GM21381 (cell line): ENCODE measurements around the gene PEAK1.

Experiments
- ATAC-seq: cut with Tn5 transposase; IDR thresholded peaks from one replicate; pipeline ENCODE4 v1.9.1; 2021; ENCODE audit warnings: mild to moderate bottlenecking, moderate library complexity; ENCODE audit not compliant: unreplicated experiment

PEAK1 gene

GRCh38 chr15:77099741-77100463, 320.0 kb downstream of the PEAK1 start:
- ATAC-seq: no peak

DNA sequence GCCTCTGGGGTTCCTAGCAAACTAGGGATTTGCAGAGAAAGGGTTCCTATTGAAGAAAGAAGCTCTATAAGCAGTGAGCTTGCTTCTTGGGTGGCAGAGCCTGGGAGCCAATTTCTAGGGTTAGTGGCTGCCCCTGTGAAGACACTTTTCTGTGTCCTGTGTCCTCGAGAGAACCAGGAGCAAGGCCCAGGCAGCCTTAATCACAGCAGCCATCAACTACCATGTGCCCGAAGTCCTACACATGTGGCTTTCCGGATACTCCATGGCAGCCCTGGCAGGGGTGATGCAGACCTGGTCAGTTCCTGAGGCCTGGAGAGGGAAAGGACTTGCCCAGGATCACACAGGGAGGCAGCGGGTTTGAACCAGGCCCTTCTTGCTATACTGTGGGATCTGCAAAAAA, 321.3 kb downstream of the PEAK1 start:
- ATAC-seq: no peak

DNA sequence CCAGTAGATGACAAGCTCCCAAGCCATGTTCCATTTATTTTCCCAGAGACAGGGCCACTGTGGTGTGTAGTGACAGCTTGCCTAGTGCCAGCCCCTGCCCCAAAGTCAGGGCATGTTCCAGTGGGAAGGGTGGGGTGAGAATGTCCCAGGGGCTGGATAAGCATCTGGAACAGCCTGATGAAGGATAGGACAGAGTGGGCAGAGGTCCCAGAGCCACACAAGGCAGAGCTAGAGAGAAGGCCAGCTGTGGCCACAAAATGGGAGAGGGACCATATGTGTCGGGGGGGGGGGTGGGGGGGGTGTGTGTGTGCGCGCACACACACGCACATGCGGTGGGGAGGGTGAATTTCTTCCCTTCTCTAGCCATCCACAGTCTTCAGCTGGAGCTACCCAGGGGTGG, 322.0 kb downstream of the PEAK1 start:
- ATAC-seq: no peak

DNA sequence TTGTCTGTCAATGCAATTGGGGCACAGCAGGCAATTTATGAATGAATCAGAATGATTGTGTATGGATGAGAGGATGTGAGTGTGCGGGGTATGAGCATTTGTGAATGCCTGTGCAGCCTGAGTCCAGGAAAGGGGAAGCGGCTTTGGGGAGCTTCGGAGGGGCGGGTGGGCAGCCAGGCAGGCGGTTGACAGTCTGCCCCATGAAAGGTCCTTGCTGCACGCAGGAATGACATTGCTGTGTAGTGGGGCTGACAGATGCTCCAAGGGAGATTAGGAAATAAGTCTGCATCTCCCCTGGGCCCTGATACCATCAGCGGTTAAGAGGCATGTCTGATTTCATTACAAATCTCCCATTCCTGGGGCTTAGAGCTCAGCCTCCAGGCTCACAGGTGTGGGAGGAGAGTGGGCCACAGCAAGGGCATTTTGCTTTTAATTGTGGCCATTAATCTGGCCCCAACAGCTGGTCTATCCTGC, 322.6 kb downstream of the PEAK1 start:
- ATAC-seq: no peak

DNA sequence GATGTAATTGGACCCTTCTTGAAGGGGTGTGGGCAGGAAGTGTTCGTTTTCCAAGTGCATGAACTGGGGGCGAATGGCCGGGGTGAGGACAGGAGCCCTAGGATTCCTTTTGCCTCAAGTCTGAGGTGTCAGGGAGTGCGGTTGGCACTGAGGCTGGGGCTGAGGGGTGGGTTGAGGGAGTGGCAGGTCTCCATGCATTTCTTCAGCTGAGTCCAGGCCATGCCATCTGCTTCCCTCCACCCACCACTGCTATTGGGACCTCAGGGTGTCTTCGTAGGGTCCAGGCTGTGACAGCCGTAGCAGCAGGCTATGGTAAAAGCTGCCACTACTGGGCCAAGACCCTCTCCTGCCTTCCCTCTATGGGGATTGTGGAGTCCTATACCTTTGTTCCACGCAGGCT, 323.4 kb downstream of the PEAK1 start:
- ATAC-seq: no peak

DNA sequence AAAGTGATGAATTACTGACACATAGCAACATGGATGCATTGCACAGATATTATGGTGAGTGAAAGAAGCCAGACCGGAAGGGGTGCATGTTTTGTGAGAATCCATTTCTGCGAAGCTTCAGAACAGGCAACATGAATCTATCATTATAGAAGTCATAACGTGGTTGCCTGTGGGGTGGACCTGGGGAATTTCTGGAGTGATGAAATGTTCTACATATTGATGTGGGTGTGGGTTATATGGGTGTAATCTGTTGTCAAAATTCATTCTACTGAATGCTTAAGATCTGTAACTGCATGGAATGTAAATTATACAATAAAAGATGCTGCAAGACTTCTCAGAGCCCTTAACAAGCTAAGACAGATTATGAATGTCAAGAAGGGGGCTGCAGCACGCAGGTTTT, 323.8 kb downstream of the PEAK1 start:
- no peak for ATAC-seq

GRCh38 chr15:77094397-77095030, 325.4 kb downstream of the PEAK1 start:
- ATAC-seq: no peak

DNA sequence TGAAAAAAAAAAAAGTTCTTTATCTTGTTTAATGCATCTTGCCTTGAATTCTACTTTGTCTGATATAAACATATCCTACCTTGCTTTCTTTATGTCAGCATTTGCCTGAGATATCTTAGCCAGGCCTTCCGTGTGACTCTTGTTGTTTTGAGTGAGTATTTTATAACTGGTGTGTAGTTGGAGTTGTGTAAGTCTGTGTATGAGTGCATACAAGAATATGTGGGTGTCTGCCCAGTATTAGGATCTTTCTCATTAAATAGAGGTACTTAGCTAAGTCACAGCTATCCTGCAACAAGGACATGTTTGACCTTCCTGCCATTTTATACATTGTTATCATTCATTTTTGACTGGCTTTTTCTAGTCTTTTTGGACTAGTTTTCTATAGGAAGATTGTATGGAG, 326.5 kb downstream of the PEAK1 start:
- ATAC-seq: no peak

DNA sequence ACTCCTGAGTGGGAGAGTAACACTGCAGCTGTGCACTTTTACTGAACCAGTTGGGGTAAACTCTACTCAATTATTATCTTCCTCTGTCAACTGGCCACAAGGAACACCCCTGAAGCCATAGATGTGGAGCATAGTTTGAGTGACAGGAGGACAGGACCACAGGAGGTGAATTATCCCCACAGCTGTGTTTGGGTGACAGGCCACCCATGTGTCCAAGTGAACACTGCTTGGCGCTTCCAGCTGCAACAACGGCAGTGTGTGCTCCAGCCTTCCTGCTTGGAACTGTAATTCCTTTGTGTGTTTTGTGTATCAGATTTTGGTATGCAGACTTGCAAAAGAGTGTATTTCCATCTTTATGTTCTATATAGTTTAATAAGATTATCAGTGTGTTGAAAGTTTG, 328.8 kb downstream of the PEAK1 start:
- no peak for ATAC-seq

- ATAC-seq: no peak
These were observed 332.7 kb downstream of the PEAK1 start for GRCh38 chr15:77087213-77087612.

DNA sequence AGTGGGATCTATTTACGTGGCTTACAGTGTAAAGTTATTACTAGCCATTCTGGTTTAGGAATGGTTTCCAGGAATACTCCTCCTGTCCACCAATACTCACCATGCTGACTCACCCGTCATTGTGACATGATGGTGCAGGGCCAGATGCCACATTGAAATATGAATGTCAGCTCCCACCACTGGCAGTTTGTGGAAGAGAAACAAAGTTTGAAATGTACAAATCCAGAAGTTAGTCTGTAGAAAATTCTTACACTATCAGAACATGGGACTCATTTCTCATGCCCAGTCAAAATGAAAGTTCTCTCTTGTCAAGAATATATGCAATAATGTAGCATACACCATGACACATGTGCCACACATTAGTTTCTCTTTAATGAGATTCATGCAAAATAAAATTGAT, 334.6 kb downstream of the PEAK1 start:
- ATAC-seq: no peak

- ATAC-seq: no peak
These were observed 335.5 kb downstream of the PEAK1 start for GRCh38 chr15:77084436-77084835.

- peak; percentile 74 for ATAC-seq
These were observed 336.3 kb downstream of the PEAK1 start for GRCh38 chr15:77083381-77084160.

DNA sequence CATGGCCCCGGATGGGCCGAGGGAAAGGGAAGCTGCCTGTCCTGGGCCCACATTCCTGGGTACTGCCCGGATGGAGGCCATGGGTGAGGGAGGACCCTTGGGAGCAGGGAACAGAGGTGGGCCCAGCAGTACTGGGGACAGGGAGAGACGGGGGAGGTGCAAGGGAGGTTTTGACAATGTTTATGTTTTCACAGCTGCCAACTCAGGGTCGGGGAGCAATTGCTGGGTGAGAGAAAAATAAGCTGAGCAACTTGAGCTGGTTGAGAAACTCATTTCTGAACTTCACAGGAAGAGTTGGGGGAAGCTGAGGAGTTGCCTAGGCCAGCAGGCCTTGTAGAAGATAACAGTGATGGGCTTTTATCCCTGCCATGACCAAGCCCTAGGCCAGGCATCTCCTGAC, 337.9 kb downstream of the PEAK1 start:
- ATAC-seq: no peak

- no peak for ATAC-seq
These were observed 343.5 kb downstream of the PEAK1 start for GRCh38 chr15:77076323-77076915.

GRCh38 chr15:77075528-77075927, 344.4 kb downstream of the PEAK1 start:
- no peak for ATAC-seq

DNA sequence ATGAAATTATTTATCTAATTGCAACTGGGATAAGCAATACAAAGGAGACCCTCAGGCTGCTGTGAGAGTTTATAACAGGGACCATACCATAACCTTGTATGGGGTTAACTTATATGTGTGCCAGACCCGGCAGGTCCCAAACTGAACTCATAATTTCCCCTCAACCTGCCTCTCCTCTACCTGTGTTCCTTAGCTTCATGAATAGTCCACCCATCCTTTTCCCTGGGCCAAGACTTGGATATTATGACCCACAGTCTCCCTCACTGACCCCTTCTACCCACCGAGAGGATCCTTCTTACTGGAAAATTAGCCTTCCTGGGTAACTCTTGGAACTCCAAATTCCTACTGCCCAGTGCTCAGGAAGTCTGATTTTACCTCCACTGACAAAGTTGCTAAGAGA, 345.6 kb downstream of the PEAK1 start:
- no peak for ATAC-seq

DNA sequence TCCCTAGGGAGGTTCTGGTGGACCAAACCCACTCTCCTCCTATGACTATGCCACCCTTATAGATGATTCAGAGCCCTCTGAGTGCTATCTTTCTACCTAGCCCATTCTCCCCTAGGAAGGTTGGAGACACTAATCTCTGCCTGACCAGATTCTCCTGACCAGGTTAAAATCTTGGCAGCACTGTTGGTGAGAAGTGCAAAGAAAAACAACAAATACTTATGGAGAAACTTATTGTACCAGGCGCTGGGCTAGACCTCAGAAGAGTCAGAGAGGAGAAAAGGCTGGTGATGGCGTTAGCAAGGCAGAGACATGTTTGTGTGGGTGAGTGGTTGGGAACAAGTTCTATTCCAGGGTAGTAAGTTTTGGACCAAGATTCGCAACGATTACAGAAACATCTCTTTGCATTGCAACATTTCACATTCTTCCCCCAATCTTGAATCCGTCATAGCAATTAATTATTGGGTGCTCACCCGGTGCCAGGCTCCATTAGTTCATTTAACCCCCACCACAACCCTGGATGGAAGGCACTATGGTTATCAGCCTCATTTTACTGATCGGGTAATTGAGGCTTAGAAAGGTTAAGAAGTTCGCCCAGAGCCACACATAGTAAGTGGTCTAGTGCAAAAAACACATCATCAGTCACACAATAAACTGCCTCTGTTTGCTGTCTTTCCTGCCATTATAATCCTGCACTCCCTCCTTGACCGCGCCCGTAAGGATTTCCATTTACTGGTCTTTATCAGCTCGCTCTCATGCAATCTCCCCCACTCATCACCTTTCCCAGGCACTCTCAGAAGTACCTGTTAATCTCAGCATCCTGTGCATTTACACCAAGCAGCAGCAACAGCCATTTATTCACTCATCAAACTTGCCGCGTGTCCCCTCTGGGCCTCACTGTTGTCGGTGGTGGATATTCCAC, 348.3 kb downstream of the PEAK1 start:
- ATAC-seq: no peak

DNA sequence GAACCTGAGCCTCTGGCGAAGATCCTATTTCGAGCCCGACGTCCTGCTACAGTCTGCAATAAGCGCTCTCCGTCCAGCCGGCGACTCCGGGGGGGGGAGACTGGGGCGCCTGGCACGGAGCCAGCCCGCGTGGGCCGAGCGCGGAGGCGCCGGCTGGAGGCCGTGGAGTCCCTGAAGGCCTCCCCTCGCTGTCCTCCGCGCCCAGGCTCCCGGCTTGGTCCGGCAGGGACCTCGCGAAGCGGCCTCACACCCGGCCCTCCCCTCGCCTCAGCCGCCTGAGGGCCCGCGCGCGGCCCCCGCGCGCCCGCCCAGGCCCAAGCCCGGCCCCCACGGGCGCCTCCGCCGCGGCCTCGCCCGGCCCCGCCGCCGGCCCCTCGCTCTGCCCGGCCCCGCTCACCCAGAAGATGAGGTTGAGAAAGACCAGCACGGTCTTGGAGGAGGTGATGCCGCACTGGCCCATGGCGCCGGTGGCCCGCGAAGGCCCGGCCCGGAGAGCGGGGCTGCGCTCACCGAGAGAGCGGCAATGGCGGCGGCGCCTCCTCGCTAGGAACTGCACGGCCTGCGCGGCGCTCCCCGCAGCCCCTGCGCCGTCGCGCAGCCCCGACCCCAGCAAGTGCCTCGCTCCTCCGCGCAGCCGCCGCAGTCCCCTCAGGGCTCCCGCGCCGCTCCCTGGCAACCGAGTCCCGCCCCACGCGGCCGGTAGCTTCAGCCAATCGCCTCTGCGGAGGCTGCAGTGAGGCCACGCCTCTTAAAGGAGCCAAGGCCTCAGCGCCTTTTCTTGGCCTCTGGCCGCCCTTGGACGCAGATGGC, 349.2 kb downstream of the PEAK1 start, which contains the start of gene TSPAN3:
TSS of gene TSPAN3 (minus strand) at position 615 of the 810 bp plus-strand sequence. CDS start at position 460, 155 bp downstream.
- ATAC-seq: peak; percentile 95

DNA sequence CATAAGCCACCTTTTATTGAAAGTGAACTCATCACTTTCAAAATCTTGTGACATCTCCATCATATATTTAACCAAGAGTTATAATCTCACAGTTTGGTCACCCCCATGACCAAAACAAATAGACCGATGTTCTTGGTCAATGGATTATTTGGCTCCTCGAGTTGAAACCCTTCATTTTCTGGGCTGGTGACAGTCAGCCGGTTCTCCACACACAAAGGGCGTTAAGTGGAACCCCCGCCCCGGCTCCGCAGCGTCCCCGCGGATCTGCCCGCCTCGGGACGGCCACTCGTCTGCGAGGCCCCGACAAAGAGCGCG, 349.8 kb downstream of the PEAK1 start:
- ATAC-seq: no peak
